LNCaP clone FGC (cell line): ENCODE results near the gene SULT4A1.
A peak's percentile ranks its signal among the peaks of the same experiment; 100 is the strongest.

ENCODE experiments used
- DNase-seq: peaks from one replicate; pipeline ENCODE4 v3.0.0-alpha.2; 2011; ENCODE audit warnings: low read depth
- H3K4me3 ChIP-seq: 2 replicates; pipeline ENCODE4 v1.5.1; 2011; ENCODE audit warnings: mild to moderate bottlenecking, low read depth, low read length, control low read depth
- CTCF ChIP-seq: IDR thresholded peaks from 2 replicates; pipeline ENCODE4 v1.5.1; 2012; ENCODE audit warnings: mild to moderate bottlenecking; ENCODE audit not compliant: control insufficient read depth, insufficient read depth; ENCODE audit errors: extremely low read depth

SULT4A1 gene

GRCh38 chr22:43798492-43798891 is 63.8 kb downstream of the SULT4A1 start:
- DNase-seq: no peak
- no peak for TF ChIP-seq CTCF
- no peak overlapping the region for H3K4me3 ChIP-seq

GRCh38 chr22:43796567-43796966 is 65.7 kb downstream of the SULT4A1 start:
- peak; percentile 23 for DNase-seq
- peak; percentile 73 for TF ChIP-seq CTCF
- H3K4me3 ChIP-seq: no peak overlapping the region

GRCh38 chr22:43795320-43795719 is 67.0 kb downstream of the SULT4A1 start:
- no peak for TF ChIP-seq CTCF
- no peak for DNase-seq
- H3K4me3 ChIP-seq: no peak overlapping the region

GRCh38 chr22:43792905-43793304 is 69.4 kb downstream of the SULT4A1 start:
- no peak for TF ChIP-seq CTCF
- no peak overlapping the region for H3K4me3 ChIP-seq
- no peak for DNase-seq

- TF ChIP-seq CTCF: no peak
- DNase-seq: no peak
Observed at GRCh38 chr22:43789452-43789851, 72.9 kb downstream of the SULT4A1 start.

GRCh38 chr22:43783777-43784176 is 78.5 kb downstream of the SULT4A1 start:
- no peak for DNase-seq
- no peak for TF ChIP-seq CTCF
- no peak overlapping the region for H3K4me3 ChIP-seq

More at GRCh38 chr22:43789452-43789851, 72.9 kb downstream of the SULT4A1 start:
- no peak overlapping the region for H3K4me3 ChIP-seq

- TF ChIP-seq CTCF: no peak
- DNase-seq: no peak
- H3K4me3 ChIP-seq: no peak overlapping the region
Observed at GRCh38 chr22:43782448-43782847, 79.9 kb downstream of the SULT4A1 start.
